ENCODE measurements around the gene IFT52.

Gene IFT52, protein sequence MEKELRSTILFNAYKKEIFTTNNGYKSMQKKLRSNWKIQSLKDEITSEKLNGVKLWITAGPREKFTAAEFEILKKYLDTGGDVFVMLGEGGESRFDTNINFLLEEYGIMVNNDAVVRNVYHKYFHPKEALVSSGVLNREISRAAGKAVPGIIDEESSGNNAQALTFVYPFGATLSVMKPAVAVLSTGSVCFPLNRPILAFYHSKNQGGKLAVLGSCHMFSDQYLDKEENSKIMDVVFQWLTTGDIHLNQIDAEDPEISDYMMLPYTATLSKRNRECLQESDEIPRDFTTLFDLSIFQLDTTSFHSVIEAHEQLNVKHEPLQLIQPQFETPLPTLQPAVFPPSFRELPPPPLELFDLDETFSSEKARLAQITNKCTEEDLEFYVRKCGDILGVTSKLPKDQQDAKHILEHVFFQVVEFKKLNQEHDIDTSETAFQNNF

GRCh38 chr20:43590392-43591303 lies at the start of gene IFT52:
Gene IFT52 (plus strand): TSS chr20:43590937. CDS start chr20:43594699, 3,762 bp downstream.
- no peaks in the 10 kb centered on the region for H4K20me1 ChIP-seq (ENCODE audit: insufficient read depth)
- H3K27ac ChIP-seq: peak within 1 kb of the TSS; percentile 48; the same call in 1 of the 2 replicates
- peak within 1 kb of the TSS; percentile 57 for H3K4me3 ChIP-seq (IDR thresholded peaks at IDR 0.05; ENCODE audit: insufficient read depth, low read depth, low read length)
- peak within 1 kb of the TSS; percentile 54; the same call in 1 of the 2 replicates for H3K9ac ChIP-seq
- no peaks in the 10 kb centered on the region for H3K36me3 ChIP-seq (ENCODE audit: insufficient read depth)
- H3K79me2 ChIP-seq (ENCODE audit: insufficient read depth, low read depth): peaks cover 6% of the 10 kb centered on the region; the same call in 1 of the 2 replicates
- H2AFZ ChIP-seq (ENCODE audit: low read depth): peak within 1 kb of the TSS; percentile 77
- H3K4me1 ChIP-seq (ENCODE audit: low read depth, poor library complexity, severe bottlenecking): peaks cover 14% of the 10 kb centered on the region
- H3K27me3 ChIP-seq (ENCODE audit: insufficient read depth, low read depth): no peaks in the 10 kb centered on the region
- peak within 1 kb of the TSS; percentile 81 for H3K4me2 ChIP-seq
- TF ChIP-seq, protein P1, sequence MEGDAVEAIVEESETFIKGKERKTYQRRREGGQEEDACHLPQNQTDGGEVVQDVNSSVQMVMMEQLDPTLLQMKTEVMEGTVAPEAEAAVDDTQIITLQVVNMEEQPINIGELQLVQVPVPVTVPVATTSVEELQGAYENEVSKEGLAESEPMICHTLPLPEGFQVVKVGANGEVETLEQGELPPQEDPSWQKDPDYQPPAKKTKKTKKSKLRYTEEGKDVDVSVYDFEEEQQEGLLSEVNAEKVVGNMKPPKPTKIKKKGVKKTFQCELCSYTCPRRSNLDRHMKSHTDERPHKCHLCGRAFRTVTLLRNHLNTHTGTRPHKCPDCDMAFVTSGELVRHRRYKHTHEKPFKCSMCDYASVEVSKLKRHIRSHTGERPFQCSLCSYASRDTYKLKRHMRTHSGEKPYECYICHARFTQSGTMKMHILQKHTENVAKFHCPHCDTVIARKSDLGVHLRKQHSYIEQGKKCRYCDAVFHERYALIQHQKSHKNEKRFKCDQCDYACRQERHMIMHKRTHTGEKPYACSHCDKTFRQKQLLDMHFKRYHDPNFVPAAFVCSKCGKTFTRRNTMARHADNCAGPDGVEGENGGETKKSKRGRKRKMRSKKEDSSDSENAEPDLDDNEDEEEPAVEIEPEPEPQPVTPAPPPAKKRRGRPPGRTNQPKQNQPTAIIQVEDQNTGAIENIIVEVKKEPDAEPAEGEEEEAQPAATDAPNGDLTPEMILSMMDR (conservative IDR thresholded peaks at IDR 0.05; ENCODE audit: low read depth, low read length): no peak

DNA sequence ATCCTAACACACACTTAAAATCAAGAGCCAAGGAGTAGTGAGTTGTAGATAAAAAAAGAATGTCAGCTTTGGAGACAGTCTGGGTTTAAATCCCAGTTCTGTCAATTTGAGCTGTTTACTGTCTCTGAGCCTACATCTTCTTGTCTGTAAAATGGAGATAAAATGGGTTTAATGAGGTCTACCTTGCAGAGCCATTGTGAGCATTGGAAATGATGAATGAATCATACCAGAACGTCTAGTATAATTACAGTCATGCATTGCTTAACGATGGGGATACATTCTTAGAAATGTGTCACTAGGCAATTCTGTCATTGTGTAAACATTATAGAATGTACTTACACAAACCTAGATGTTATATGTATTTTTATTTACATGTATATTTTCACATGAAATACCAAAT lies 49.5 kb upstream of the IFT52 start:
- no peak overlapping the region for H3K4me2 ChIP-seq
- H3K36me3 ChIP-seq (ENCODE audit: insufficient read depth): no peaks in the 10 kb centered on the region
- H3K4me3 ChIP-seq (IDR thresholded peaks at IDR 0.05; ENCODE audit: insufficient read depth, low read depth, low read length): no peak overlapping the region
- H3K27ac ChIP-seq: no peak overlapping the region
- H3K79me2 ChIP-seq (ENCODE audit: insufficient read depth, low read depth): no peaks in the 10 kb centered on the region
- H3K9ac ChIP-seq: no peak overlapping the region
- H3K27me3 ChIP-seq (ENCODE audit: insufficient read depth, low read depth): no peaks in the 10 kb centered on the region
- TF ChIP-seq, protein P1 (conservative IDR thresholded peaks at IDR 0.05; ENCODE audit: low read depth, low read length): no peak
- peaks cover 35% of the 10 kb centered on the region for H3K4me1 ChIP-seq (ENCODE audit: low read depth, poor library complexity, severe bottlenecking)
- no peaks in the 10 kb centered on the region for H4K20me1 ChIP-seq (ENCODE audit: insufficient read depth)
- no peak overlapping the region for H2AFZ ChIP-seq (ENCODE audit: low read depth)

- Histone ChIP-seq H3K9ac (no peak overlapping the region), H3K4me1 (ENCODE audit: low read depth, poor library complexity, severe bottlenecking) (peaks cover 35% of the 10 kb centered on the region), H3K4me3 (IDR thresholded peaks at IDR 0.05; ENCODE audit: insufficient read depth, low read depth, low read length) (no peak overlapping the region), H3K4me2 (no peak overlapping the region; the same call in 1 of the 2 replicates), H3K27ac (no peak overlapping the region), H2AFZ (ENCODE audit: low read depth) (no peak overlapping the region), H3K27me3 (ENCODE audit: insufficient read depth, low read depth) (no peaks in the 10 kb centered on the region), H3K79me2 (ENCODE audit: insufficient read depth, low read depth) (no peaks in the 10 kb centered on the region), H4K20me1 (ENCODE audit: insufficient read depth) (no peaks in the 10 kb centered on the region), H3K36me3 (ENCODE audit: insufficient read depth) (no peaks in the 10 kb centered on the region)
- TF ChIP-seq, protein P1 (conservative IDR thresholded peaks at IDR 0.05; ENCODE audit: low read depth, low read length): no peak
Measured at GRCh38 chr20:43542161-43542560, 48.6 kb upstream of the IFT52 start.

DNA sequence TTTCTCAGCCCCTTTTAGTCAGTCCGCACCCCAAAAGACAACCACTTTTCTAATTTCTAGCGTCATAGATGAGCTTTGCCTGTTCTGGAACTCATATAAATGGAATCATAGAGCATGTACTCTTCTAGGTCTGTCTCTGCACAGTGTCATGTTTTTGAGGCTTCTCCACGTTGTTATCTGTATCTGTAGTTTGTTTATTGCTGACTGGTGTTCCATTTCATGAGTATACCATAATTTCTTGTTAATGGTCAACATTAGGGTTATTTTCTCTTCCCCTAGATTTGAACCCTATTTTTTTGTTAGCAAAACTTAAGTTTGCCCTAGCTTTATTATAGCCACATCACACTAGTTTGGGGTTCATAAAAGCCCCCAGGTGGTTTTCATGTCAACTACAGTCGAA lies 48.1 kb upstream of the IFT52 start:
- Histone ChIP-seq H3K27ac (peak overlapping the region; percentile 50), H2AFZ (ENCODE audit: low read depth) (0 out of 2 replicates have a peak overlapping the region, but pooled peaks have one; percentile 1), H3K27me3 (ENCODE audit: insufficient read depth, low read depth) (no peaks in the 10 kb centered on the region), H3K4me2 (peak overlapping the region; percentile 37), H3K79me2 (ENCODE audit: insufficient read depth, low read depth) (no peaks in the 10 kb centered on the region), H4K20me1 (ENCODE audit: insufficient read depth) (no peaks in the 10 kb centered on the region), H3K9ac (no peak overlapping the region), H3K4me1 (ENCODE audit: low read depth, poor library complexity, severe bottlenecking) (peaks cover 35% of the 10 kb centered on the region), H3K4me3 (IDR thresholded peaks at IDR 0.05; ENCODE audit: insufficient read depth, low read depth, low read length) (no peak overlapping the region), H3K36me3 (ENCODE audit: insufficient read depth) (no peaks in the 10 kb centered on the region)
- TF ChIP-seq, protein P1 (conservative IDR thresholded peaks at IDR 0.05; ENCODE audit: low read depth, low read length): no peak
